WI38 (cell line): Measurements from ENCODE around the gene SLC27A1.

Experiments
- H3K4me3 ChIP-seq: 2 replicates; pipeline ENCODE4 v1.5.1; 2011; ENCODE audit warnings: low read depth, mild to moderate bottlenecking, control low read depth, low read length
- CTCF ChIP-seq: IDR thresholded peaks from 2 replicates; pipeline ENCODE4 v1.5.1; 2012; ENCODE audit warnings: low read depth, mild to moderate bottlenecking, control low read depth, low read length

The SLC27A1 gene

GRCh38 chr19:17470068-17470841 is at the start of gene SLC27A1:
Gene SLC27A1 (plus strand): TSS chr19:17470524. CDS start chr19:17470541, 17 bp downstream.
- TF ChIP-seq CTCF = no peak

GRCh38 chr19:17421942-17422341 is 48.4 kb upstream of the SLC27A1 start:
- no peak overlapping the region for H3K4me3 ChIP-seq
- TF ChIP-seq CTCF = no peak

More at GRCh38 chr19:17470068-17470841, at the start of gene SLC27A1:
- H3K4me3 ChIP-seq = peak within 1 kb of the TSS; percentile 80

GRCh38 chr19:17423429-17424208 is 46.7 kb upstream of the SLC27A1 start:
- no peak overlapping the region for H3K4me3 ChIP-seq
- TF ChIP-seq CTCF = no peak

GRCh38 chr19:17424743-17425365 is 45.5 kb upstream of the SLC27A1 start:
- peak; percentile 33 for TF ChIP-seq CTCF
- no peak overlapping the region for H3K4me3 ChIP-seq

- TF ChIP-seq CTCF = no peak
- no peak overlapping the region for H3K4me3 ChIP-seq
Measured at GRCh38 chr19:17429641-17430113, 40.6 kb upstream of the SLC27A1 start.

- no peak for TF ChIP-seq CTCF
- no peak overlapping the region for H3K4me3 ChIP-seq
Measured at GRCh38 chr19:17431417-17431816, 38.9 kb upstream of the SLC27A1 start.

GRCh38 chr19:17435218-17435617 is 35.1 kb upstream of the SLC27A1 start:
- H3K4me3 ChIP-seq = no peak overlapping the region
- no peak for TF ChIP-seq CTCF
